GM10266 (cell line): ENCODE data around the gene SERPINA10.
"Not testable (repeated sequence)": the region's sequence is repeated elsewhere in the genome, so short reads cannot be mapped to it uniquely, and the experiment has no call there.

ENCODE experiments used
- DNase-seq: peaks from one replicate; pipeline ENCODE4 v3.0.0; 2012; ENCODE audit errors: extremely low spot score
- CTCF ChIP-seq: IDR thresholded peaks from 2 replicates; pipeline ENCODE4 v1.5.1; 2012; ENCODE audit warnings: mild to moderate bottlenecking, low read depth; ENCODE audit not compliant: control insufficient read depth, insufficient read depth; ENCODE audit errors: missing control alignments

Gene SERPINA10

DNA sequence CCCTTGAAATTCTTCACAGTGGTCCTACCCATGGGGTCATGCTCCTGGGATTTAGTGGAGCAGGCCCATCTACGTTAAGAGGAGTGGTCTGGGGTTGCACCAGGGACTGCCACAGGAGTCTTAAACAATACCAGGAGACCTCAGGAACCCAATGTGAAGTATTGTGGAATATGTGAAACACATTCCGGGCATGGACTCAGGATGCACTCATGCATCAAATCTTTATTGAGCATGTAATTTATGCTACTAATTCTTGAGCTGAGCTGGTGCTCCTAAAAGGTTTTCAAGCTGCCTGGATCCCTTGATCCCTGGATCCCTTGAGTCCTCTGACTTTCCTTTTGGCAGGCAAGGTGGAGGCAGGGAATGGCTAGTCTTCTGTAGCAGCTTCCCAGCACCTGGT lies 8.8 kb downstream of the SERPINA10 start:
- no peak for TF ChIP-seq CTCF
- no peak for DNase-seq

DNA sequence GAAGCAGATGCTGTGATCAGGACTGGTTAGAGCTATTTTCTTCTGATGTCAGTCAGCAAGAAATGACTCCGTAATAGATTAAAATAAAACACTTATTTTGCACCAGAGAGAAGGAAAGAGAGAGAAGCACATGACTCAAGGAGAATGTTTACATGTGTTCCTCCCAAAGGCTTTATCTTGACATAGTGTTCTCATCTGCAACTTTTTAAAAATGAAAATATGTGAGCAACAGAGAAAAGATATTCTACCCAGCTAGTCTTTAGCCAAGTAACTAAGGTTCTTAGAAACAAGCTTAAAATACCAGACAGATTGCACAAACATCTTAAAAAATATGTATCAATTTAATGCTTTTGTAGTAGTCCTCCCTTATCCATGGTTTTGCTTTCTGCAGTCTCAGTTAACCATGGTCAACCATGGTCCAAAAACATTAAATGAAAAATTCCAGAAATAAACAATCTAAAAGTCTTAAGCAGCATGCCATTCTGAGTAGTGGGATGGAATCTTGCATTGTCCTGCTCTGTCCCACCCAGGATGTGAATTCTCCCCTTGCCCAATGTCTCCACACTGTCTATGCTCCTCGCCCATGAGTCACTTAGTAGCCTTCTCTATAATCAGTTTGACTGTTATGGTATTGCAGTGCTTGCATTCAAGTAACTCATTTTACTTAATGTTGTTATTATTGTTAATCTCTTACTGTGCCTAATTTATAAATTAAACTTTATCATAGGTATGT lies 9.9 kb downstream of the SERPINA10 start:
- DNase-seq, result no peak
- no peak for TF ChIP-seq CTCF

DNA sequence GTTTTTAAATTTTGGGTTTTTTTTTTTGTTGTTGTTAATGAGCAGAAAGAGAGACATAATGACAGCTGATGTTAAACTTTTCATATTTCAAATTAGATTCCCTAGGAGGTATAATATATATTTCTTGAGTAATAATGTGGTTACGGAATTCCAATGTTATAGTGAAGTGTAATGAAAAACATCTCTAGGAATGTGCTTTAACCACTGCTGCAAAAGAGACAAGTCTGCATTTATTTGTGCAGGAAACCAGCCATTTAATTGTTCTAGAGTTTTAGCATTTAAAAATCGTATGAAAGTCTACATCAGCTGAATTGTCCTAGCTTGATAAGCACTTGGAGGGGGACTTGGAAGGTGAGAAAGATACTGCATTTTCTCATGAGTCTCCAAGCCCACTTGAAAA lies 14.3 kb downstream of the SERPINA10 start:
- no peak for TF ChIP-seq CTCF
- DNase-seq, result no peak

- not testable (repeated sequence) for DNase-seq
Measured at GRCh38 chr14:94276898-94277561, 16.0 kb downstream of the SERPINA10 start.

- no peak for TF ChIP-seq CTCF
- no peak for DNase-seq
Measured at GRCh38 chr14:94269156-94269555, 23.9 kb downstream of the SERPINA10 start.

- DNase-seq, result not testable (repeated sequence)
Measured at GRCh38 chr14:94268582-94268981, 24.5 kb downstream of the SERPINA10 start.

DNA sequence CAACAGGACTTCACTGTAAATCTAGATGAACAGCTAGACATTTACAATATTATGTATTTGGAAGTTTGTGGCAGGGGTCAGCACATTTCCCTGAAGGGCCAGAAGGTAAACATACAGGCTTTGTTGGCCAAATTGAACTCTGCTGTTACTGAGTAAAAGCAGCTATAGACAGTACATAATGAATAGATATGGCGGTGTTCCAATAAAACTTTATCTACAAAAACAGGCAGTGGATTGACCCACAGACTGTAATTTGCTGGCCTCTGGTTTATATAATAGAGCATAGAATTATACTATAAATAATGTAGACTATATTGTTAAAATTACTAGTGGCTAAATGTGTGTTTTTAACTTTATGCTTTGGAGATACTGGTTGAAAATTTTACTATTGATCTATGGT lies 25.7 kb downstream of the SERPINA10 start:
- no peak for TF ChIP-seq CTCF

DNA sequence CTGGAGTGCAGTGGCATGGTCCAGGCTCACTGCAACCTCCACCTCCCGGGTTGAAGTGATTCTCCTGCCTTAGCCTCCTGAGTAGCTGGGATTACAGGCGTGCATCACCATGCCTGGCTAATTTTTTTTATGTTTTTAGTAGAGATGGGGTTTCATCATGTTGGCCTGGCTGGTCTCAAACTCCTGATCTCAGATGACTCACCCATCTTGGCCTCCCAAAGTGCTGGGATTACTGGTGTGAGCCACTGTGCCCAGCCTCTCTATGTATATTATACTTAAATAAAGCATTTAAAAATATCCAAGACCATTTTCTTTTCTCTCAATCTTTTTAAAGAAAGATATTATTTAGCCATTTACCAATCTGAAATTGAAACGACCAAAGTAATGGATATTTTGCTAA lies 28.9 kb downstream of the SERPINA10 start:
- DNase-seq, result not testable (repeated sequence)

More for the DNA sequence above, 25.7 kb downstream of the SERPINA10 start:
- DNase-seq, result no peak

GRCh38 chr14:94244182-94244581 lies 48.9 kb downstream of the SERPINA10 start:
- no peak for DNase-seq
- TF ChIP-seq CTCF, result no peak
